ENCODE data around the gene SNAP29. TPM values are rescaled to one million over a fixed set of nuclear protein-coding genes. Genes with fewer than 3 reads are reported as not detected.
A peak's percentile ranks its signal among the peaks of the same experiment; 100 is the strongest.

SNAP29 gene
- total RNA-seq, 2 experiments from 2014 or later: 32.3 to 38.5 TPM

- Mint-ChIP-seq H3K4me3 (no peak overlapping the region), H3K9me3 (ENCODE audit: low read depth) (no peaks in the 10 kb centered on the region), H3K27me3 (no peaks in the 10 kb centered on the region), H3K4me1 (peaks cover 25% of the 10 kb centered on the region), H3K27ac (no peak overlapping the region), H3K36me3 (no peaks in the 10 kb centered on the region)
- no peak for ATAC-seq
- no peak for DNase-seq
- CTCF ChIA-PET: no interaction called here
These were observed 18.0 kb upstream of the SNAP29 start for GRCh38 chr22:20840646-20841371.

DNA sequence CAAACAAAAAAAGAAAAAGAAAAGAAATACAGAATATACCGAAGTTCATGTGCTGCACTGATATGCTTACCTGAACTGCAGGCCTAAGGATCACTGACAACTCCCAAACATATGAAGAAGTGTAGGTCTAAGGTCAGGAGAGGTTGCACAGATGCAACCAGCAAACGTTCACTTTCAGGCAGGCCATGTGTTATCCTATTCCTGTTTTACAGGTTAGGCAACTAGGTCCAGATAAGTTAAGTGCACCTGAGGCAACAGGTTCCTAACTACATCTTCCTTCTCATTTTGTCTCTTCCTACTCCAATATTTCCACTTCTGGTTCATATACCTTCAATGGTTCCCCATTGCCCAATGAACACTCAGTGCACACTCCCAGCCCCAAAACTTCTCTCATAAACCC lies 15.3 kb upstream of the SNAP29 start:
- no peak for DNase-seq
- no peak overlapping the region for H3K4me3 Mint-ChIP-seq
- no peaks in the 10 kb centered on the region for H3K27me3 Mint-ChIP-seq
- no peaks in the 10 kb centered on the region for H3K9me3 Mint-ChIP-seq (ENCODE audit: low read depth)
- no peak overlapping the region for H3K27ac Mint-ChIP-seq
- peaks cover 15% of the 10 kb centered on the region for H3K4me1 Mint-ChIP-seq
- ATAC-seq: no peak
- no peaks in the 10 kb centered on the region for H3K36me3 Mint-ChIP-seq
- CTCF ChIA-PET: no interaction called here

DNA sequence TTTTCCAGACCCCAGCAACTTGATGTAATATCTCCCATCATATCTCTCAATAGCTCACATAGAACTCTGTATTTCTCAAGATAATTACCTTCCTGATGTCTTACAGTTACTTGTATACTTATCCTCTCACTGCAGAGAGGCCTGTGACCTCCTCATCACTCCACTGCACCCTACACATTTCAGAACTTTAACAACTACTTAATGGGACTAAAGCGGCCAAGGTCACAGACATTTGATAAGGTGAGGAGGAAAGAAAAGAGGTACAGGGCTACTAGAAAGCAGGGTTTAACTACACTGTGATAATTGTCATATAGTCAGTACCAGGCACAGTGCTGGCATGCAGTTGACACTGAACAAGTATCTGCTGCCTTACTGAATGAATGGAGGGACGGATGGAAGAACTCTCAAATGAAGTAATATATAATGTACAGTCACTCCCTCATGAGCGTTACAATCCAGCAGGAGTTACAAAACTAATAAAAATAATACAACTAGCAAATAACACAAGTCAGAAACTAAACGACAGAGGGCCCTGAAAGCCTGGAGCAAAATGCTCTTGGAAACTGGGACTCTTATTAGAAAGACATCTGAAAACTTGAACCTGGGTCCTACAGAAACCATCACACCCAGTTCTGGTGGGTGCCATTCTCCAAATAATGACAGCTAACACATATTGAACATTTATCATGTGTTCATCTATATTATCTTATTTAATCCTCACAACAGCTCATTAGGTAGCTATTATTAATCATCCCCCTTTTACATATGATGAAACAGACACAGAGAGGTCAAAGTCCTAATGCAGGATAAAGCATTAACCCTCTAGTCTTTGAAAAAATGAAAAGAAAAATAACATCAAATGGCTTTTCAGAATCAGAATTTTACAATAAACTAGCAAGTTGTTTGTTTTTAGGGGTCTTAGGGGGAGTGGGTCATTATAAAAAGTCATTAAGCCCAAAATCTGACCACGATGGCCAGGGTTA lies 14.5 kb upstream of the SNAP29 start:
- Mint-ChIP-seq H3K4me1 (peaks cover 15% of the 10 kb centered on the region), H3K27ac (no peak overlapping the region), H3K27me3 (no peaks in the 10 kb centered on the region), H3K4me3 (no peak overlapping the region), H3K9me3 (ENCODE audit: low read depth) (no peaks in the 10 kb centered on the region), H3K36me3 (no peaks in the 10 kb centered on the region)
- ATAC-seq (no peak), DNase-seq (no peak)
- CTCF ChIA-PET: no interaction called here

- CTCF ChIA-PET: no interaction called here
- no peaks in the 10 kb centered on the region for H3K4me1 Mint-ChIP-seq
- DNase-seq (no peak), ATAC-seq (no peak)
- H3K27me3 Mint-ChIP-seq: no peaks in the 10 kb centered on the region
- no peak overlapping the region for H3K27ac Mint-ChIP-seq
- no peak overlapping the region for H3K4me3 Mint-ChIP-seq
- no peaks in the 10 kb centered on the region for H3K9me3 Mint-ChIP-seq (ENCODE audit: low read depth)
- no peaks in the 10 kb centered on the region for H3K36me3 Mint-ChIP-seq
These were observed 11.4 kb upstream of the SNAP29 start for GRCh38 chr22:20847318-20847822.

DNA sequence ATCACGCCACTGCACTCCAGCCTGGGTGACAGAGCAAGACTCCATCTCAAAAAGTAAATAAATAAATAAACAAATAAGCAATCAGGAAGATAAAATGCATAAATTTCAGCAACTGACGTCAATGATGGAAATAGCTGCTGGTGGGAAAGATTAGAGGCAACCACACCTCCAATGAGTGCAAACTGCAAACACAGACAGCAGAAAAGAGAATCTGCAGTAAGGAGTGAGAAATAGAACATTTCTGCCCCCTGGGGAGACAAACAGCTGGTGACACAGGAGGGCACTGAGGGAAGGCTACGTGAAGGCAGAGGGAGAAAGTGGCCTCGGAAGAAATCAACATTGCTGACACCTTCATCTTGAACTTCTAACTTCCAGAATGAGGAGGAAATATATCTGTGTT lies 6.7 kb upstream of the SNAP29 start:
- H3K9me3 Mint-ChIP-seq (ENCODE audit: low read depth): no peaks in the 10 kb centered on the region
- DNase-seq (no peak), ATAC-seq (no peak)
- H3K27ac Mint-ChIP-seq: no peak overlapping the region
- CTCF ChIA-PET: interaction anchor here (1.1 kb wide), 1 partner anchor 68 kb away, joined by 4 read pairs; no protein-coding TSS in a partner anchor
- H3K4me1 Mint-ChIP-seq: peaks cover 8% of the 10 kb centered on the region
- no peaks in the 10 kb centered on the region for H3K36me3 Mint-ChIP-seq
- H3K4me3 Mint-ChIP-seq: no peak overlapping the region
- H3K27me3 Mint-ChIP-seq: no peaks in the 10 kb centered on the region

DNA sequence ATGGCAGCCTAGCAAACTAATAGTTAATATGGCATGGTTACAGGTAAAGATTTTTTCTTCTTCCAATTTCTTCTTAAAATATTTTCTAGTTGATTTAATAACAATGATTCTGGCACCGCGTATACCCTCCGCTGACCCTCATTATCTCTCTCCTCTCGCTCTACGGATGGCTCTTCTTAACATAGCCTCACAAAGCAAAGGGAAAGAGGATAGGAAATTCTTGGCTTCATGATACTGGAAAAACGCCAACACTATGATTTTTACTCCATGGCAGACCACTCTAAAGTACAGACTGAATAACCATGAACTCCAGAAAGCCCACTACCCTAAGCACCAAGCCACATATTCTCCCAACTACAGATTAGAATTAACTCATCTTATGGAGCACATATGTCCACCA lies 6.3 kb upstream of the SNAP29 start:
- CTCF ChIA-PET: interaction anchor here (1.1 kb wide), 1 partner anchor 68 kb away, joined by 4 read pairs; no protein-coding TSS in a partner anchor
- H3K9me3 Mint-ChIP-seq (ENCODE audit: low read depth): no peaks in the 10 kb centered on the region
- DNase-seq (no peak), ATAC-seq (no peak)
- H3K4me3 Mint-ChIP-seq: no peak overlapping the region
- H3K27ac Mint-ChIP-seq: no peak overlapping the region
- H3K27me3 Mint-ChIP-seq: no peaks in the 10 kb centered on the region
- peaks cover 13% of the 10 kb centered on the region for H3K4me1 Mint-ChIP-seq
- no peaks in the 10 kb centered on the region for H3K36me3 Mint-ChIP-seq

GRCh38 chr22:20853236-20853660 lies 5.6 kb upstream of the SNAP29 start:
- H3K4me1 Mint-ChIP-seq: peaks cover 16% of the 10 kb centered on the region
- CTCF ChIA-PET: interaction anchor here (1.4 kb wide), 1 partner anchor 18 kb away, joined by 5 read pairs; no protein-coding TSS in a partner anchor
- H3K4me3 Mint-ChIP-seq: no peak overlapping the region
- DNase-seq: no peak
- H3K9me3 Mint-ChIP-seq (ENCODE audit: low read depth): no peaks in the 10 kb centered on the region
- no peaks in the 10 kb centered on the region for H3K36me3 Mint-ChIP-seq
- H3K27ac Mint-ChIP-seq: no peak overlapping the region
- no peak for ATAC-seq
- no peaks in the 10 kb centered on the region for H3K27me3 Mint-ChIP-seq

DNA sequence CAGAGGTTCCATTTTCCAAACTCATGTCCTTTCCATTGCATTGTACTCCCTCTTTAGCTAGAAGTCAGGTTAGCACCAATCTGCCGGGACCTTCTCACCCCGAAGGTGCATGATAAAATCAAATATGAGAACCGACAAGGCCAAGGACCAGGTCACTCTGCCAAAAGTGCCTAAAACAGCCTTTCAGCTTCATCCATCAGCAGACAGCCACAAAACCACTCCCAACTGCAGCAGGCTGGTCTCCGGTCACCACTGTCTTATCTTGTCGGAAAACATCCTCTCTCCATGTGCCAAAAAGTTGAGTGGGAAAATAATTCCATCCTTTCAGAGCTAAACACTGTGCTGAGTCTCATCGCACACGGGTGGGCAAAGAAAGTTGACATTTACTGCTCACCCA lies 1.6 kb upstream of the SNAP29 start:
- no peak for ATAC-seq
- no peaks in the 10 kb centered on the region for H3K27me3 Mint-ChIP-seq
- peaks cover 33% of the 10 kb centered on the region for H3K4me1 Mint-ChIP-seq

GRCh38 chr22:20857838-20858614 lies 781 bp upstream of the SNAP29 start:
- H3K4me3 Mint-ChIP-seq: peak overlapping the region; percentile 76
- DNase-seq (peak; percentile 90), ATAC-seq (peak; percentile 69)
- no peaks in the 10 kb centered on the region for H3K27me3 Mint-ChIP-seq
- peak overlapping the region; percentile 81 for H3K27ac Mint-ChIP-seq
- CTCF ChIA-PET: no interaction called here
- H3K36me3 Mint-ChIP-seq: peaks cover 8% of the 10 kb centered on the region
- H3K9me3 Mint-ChIP-seq (ENCODE audit: low read depth): no peaks in the 10 kb centered on the region
- peaks cover 36% of the 10 kb centered on the region for H3K4me1 Mint-ChIP-seq

More for the DNA sequence above, 1.6 kb upstream of the SNAP29 start:
- Mint-ChIP-seq H3K27ac (no peak overlapping the region), H3K9me3 (ENCODE audit: low read depth) (no peaks in the 10 kb centered on the region), H3K36me3 (peaks cover 4% of the 10 kb centered on the region), H3K4me3 (peak overlapping the region; percentile 76)
- no peak for DNase-seq
- CTCF ChIA-PET: no interaction called here

DNA sequence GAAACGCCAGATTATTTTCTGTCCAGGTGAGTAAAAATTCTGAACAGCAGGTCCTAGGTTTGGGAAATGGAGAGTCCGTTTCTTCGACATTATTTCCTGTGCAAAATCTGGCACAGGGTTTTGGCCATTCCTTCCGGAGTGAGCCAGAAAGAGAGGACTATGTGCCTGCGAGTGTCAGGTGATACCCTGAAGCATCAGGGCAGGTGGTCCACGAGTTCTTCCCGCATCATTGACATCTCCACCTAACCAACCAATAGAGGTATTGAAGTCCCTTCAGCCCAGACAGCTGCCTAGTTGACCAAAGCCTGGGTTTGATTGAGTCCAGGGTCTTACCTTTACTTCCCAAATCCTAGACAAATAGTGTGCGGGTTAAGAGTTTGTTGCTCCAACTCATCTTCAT lies 808 bp downstream of the SNAP29 start:
- Mint-ChIP-seq H3K27ac (peak overlapping the region; percentile 78), H3K4me3 (peak overlapping the region; percentile 76), H3K36me3 (peaks cover 9% of the 10 kb centered on the region), H3K9me3 (ENCODE audit: low read depth) (no peaks in the 10 kb centered on the region), H3K27me3 (no peaks in the 10 kb centered on the region), H3K4me1 (peaks cover 35% of the 10 kb centered on the region)
- DNase-seq (no peak), ATAC-seq (no peak)
- CTCF ChIA-PET: interaction anchor here (1.0 to 1.1 kb wide), 2 partner anchors 9 to 58 kb away, joined by 3 to 5 read pairs; partner anchors contain the start of gene CRKL

DNA sequence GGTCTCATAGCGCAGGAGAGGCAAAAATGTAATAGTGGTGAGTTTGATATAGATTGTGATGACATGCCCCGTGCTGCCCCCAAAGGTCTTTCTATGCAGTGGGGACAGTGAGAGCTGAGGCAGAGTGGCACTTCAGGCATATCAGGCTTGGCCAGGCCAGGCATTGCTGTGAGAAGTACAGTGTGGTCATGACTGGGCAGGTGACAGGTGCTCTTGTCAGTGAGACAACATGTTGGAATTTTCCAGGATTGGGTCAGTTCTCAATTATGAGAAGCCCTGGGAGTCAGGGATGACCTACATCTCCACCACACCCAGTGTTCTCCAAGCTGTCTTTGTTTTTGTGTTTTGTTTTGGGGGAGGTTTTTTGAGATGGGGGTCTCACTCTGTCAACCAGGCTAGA lies 3.7 kb downstream of the SNAP29 start:
- Mint-ChIP-seq H3K9me3 (ENCODE audit: low read depth) (no peaks in the 10 kb centered on the region), H3K4me1 (peaks cover 38% of the 10 kb centered on the region), H3K27ac (no peak overlapping the region), H3K27me3 (no peaks in the 10 kb centered on the region), H3K4me3 (no peak overlapping the region), H3K36me3 (peaks cover 9% of the 10 kb centered on the region)
- DNase-seq: no peak
- ATAC-seq: no peak
- CTCF ChIA-PET: no interaction called here

GRCh38 chr22:20863366-20863765 lies 4.6 kb downstream of the SNAP29 start:
- H3K36me3 Mint-ChIP-seq: peaks cover 9% of the 10 kb centered on the region
- peaks cover 38% of the 10 kb centered on the region for H3K4me1 Mint-ChIP-seq
- CTCF ChIA-PET: no interaction called here

More at GRCh38 chr22:20863366-20863765, 4.6 kb downstream of the SNAP29 start:
- ATAC-seq (no peak), DNase-seq (no peak)
- Mint-ChIP-seq H3K9me3 (ENCODE audit: low read depth) (no peaks in the 10 kb centered on the region), H3K27me3 (no peaks in the 10 kb centered on the region), H3K27ac (no peak overlapping the region), H3K4me3 (no peak overlapping the region)

Data from activated CD8-positive, alpha-beta memory T cell treated with anti-CD3 and anti-CD28 coated beads, Interleukin-2, amount 10 ng/mL, durations not matched to agents 7 days and 5 days (primary cell).